Pons (tissue), 1 donor: ENCODE data around the gene HABP2.

ENCODE experiments used
- DNase-seq: peaks from one replicate; pipeline ENCODE4 v3.0.0-alpha.2; 2016; ENCODE audit warnings: low spot score

HABP2 gene

GRCh38 chr10:113552701-113553100 lies at the start of gene HABP2:
HABP2 (plus strand) TSS chr10:113553053; CDS start chr10:113553122, 69 bp downstream.
- no peak for DNase-seq

DNA sequence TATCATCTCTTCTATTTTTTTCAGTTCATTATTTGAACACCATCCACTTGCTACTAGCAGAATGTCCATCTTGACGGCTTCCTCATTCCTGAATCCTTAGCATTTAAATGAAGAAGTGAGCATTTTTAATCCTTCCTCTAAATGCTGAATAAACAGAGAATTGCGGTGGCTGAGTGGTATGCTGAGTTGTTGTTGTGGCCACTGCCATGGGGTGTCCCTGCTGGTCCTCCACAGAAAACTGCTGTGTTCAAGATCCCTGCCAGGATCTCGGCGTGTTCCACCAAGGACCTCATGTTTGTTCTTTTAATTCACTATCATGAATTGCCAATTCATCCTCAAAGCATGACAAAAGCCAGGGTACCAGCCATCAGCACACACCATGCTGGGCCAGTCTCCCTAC lies 48.9 kb upstream of the HABP2 start:
- no peak for DNase-seq

GRCh38 chr10:113504423-113504822 lies 48.4 kb upstream of the HABP2 start:
- DNase-seq, result no peak

- DNase-seq, result no peak
These were observed 46.4 kb upstream of the HABP2 start for GRCh38 chr10:113506476-113506875.

GRCh38 chr10:113511419-113511818 lies 41.4 kb upstream of the HABP2 start:
- no peak for DNase-seq

DNA sequence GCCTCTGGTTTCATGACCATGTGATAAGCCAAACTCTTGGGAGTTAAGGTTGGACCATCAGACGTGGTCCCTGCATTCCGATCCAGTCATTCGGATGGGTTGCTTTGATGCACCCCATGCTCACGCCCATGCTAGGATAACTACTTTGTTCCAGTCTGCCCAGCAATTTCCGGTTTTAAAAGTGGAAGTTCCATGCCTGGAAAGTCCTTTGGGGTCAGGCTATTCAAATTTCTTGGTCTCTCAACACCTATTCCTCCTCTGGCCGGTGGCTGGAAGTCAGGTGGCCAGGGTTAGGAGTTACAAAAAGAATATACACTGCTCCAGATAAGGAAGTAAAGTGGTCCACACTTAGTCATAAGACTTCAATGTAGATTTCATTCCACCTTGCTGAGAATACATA lies 37.7 kb upstream of the HABP2 start:
- no peak for DNase-seq

DNA sequence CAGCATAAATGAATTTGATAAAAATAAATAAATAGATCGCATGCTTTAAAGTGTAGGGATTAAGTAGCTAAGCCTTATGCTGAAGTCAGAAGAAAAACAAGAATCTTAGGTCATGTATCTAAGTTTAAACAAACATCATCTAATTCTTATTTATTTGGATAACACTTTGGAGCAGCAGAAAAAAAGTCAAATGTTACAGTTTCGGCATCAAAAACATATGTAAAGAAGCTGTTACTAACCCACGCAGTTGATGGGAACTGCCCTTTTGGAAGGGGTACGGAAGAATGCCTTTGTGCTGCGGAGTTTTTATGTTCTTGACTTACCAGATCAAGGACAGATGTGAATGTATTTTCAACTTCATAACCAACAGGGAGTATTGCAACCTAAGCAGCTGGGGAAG lies 37.3 kb upstream of the HABP2 start:
- no peak for DNase-seq

GRCh38 chr10:113516061-113516460 lies 36.8 kb upstream of the HABP2 start:
- DNase-seq, result no peak

GRCh38 chr10:113517165-113517900 lies 35.5 kb upstream of the HABP2 start:
- no peak for DNase-seq

DNA sequence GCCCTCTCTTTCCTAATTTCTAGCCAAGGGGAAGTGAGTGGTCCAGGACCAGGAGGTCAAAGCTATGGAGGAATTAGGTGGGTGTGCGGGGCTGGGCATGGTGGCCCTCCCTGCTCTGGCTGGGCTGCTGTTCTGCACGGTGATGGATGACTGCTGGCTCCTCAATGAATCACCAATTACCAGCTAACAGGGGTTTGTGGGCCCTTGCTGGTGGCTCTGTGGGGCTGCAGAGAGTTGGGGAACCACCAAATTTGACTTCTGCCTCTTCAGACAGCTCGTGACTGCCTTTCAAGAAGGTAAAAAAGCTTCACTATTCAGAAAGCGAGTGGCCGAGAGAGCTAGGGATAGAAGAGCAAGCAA lies 35.0 kb upstream of the HABP2 start:
- no peak for DNase-seq

DNA sequence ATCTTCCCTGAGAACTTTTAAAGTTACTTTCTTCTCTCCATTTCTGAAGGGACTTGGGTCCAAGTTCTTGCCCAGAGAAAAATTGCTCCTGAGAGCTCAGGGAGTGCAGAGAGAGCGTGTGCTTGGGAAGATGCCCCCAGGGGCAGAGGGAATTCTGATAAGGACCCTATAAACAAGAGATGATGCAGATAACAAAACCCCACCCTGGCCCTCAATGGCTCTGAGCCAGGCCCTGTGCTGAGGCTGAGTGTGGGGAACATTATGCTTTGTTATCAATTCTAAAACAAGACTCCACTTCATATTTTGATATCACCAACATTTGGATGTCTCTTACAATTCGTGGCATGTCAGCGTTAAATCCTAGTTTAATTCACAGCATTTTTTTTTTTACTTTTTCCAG lies 34.4 kb upstream of the HABP2 start:
- no peak for DNase-seq

GRCh38 chr10:113518816-113519591 lies 33.8 kb upstream of the HABP2 start:
- no peak for DNase-seq

DNA sequence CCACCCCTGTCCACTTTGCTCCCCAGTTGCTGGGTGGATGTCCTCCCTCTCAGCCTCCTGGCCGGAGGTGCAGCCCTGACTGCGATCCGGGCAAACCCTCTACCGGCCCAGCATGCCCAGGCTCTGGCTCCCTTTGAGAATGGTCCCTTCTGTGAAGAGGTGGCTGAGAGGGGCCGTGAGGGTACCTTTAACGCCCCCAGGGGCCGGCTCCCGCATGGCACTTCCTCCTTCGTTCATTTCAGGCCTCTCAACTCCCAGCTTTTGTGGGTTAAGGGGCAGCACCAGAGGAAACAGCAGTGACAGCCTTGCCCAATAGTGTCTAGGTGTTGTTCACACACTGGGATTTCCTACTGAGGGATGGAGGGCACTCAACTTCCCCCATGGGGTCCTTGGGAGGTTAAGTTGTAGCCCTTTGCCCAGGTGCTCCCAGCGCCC lies 33.2 kb upstream of the HABP2 start:
- DNase-seq, result no peak

DNA sequence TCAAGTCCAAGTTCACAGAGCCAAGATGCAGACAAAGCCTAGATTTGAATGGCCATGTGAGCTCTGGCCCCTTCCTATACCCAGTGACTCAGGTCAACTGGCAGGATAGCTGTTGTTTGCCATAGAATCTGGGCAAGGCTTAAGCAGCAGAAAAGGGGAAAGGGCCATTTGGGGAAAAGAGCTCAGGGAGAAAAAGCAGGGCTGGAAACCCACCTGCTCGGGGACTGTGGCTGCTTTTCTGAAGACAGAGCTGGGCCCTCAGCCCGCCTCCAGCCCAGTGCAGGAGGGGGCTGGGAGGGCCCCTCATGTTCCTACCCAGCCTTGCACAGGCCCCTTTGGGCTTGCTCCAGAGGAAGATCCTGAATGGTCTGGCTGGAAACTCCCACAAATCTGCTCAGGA lies 32.6 kb upstream of the HABP2 start:
- DNase-seq, result no peak

DNA sequence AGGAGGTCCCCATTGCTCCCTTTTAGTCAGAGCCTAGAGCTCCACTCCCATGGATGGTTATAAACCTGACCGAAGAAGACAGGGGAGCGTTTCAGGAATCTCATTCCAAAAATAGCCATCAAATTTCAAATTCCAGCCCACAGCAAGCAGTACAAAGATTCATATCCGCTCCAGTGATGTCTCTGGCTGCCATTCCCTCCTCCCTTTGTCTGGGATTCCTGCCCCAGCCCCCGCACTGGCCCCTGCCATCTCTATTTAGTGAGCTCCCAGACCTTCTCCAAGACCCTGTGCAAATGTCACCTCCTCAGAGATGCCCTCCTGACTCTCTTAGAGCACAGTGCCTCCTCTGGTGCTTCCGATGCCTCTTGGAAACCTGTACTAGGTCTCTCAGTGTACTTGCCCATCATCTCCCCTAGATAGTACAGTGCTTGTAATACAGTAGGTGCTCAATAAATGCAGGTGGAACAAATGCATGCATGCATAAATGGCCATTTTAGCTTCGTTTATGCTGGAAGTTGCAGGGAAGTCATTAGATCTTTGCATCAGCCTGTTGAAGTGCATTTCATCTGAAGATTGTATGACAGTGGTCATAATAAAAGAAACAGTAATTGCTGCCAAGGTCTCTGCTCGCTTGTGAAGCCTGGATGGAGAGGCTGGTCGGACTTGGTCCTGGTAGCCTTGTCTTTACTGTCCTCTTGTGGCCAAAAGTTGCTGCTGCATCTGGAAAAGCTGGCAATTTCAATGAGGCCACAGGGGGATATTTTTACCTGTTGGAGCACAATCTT lies 32.0 kb upstream of the HABP2 start:
- peak; percentile 65 for DNase-seq

- DNase-seq, result no peak
These were observed 31.4 kb upstream of the HABP2 start for GRCh38 chr10:113521475-113521795.

GRCh38 chr10:113522460-113522859 lies 30.4 kb upstream of the HABP2 start:
- no peak for DNase-seq

- DNase-seq, result peak; percentile 19
These were observed 29.8 kb upstream of the HABP2 start for GRCh38 chr10:113523071-113523470.

DNA sequence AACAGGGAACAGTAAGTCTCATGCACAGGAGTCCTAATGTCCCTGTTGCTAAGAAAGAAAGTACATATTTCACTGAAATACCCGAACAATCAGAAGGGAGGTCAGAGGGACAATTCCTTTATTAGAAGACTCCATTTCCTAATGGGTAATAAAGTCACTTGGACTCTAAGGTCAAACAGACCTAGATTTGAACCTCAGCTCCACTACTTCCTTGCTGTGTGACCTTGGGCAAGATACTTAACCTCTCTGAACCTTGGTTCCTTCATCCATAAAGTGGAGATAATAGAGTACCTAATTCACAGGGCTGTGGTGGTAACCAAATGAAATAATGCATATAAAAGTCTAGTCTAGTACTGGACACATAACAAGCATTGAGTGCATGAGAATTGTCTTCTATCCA lies 29.2 kb upstream of the HABP2 start:
- no peak for DNase-seq

DNA sequence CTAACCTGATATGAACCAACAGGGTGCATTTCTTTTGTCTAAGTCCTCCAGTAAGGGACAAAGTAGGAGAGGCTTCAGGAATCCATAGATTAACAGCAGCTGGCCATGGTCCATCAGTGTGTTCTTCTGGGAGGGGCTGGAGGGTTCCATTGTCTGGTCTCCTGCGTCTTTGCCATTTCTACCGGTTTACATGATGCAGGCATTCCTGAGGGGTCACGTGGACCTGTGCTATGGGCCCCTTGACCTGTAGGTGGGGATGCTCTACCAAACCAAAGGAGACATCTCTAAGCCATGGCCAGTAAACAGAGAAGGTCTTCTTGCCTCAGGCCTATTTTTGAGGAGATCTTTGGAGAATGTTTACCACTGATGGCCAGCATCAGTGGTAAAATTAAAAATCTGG lies 28.7 kb upstream of the HABP2 start:
- no peak for DNase-seq

DNA sequence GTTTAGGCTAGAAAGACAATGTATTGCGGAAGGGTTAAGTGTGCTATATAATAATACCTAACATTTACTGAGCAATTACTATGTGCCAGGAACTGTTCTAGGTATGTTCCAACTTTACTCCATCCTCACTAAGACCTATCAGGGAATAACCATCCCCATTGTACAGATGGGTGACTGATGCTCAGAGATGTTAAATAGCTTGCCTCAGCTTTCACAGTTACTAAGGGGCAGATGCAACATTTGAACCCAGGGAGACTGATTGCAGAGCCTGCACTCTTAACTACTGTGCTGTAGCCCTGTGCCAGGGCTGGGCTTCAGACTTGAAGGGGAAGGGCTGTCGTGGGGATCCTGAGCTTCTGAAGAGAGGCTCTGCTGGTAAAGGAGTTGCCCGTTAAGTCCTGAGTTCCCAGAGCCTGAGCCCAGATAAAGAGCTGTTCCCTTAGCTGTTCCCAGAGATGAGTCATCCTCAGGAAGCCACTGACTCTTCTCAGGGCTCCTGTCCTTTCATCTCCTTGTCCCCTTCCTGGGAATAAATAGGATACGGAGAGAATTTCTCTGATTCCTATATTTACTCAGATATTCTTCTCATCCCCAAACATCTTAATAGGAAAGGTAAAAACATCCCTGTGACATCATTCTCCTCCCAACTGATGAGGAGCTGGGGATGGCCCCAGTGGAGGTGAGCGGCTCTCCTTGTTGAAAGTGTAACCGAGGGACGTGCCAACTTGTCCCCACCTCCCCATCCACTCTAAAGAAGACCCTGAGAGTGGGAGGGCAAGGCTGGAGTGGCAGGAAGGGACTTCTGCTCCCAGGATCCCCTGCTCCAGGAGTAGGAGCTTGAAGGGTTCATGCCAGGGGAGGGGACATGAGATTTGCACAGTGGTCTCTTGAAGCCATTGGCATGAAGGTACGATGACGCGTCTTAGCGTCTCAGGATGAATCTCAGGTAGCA lies 28.0 kb upstream of the HABP2 start:
- no peak for DNase-seq

DNA sequence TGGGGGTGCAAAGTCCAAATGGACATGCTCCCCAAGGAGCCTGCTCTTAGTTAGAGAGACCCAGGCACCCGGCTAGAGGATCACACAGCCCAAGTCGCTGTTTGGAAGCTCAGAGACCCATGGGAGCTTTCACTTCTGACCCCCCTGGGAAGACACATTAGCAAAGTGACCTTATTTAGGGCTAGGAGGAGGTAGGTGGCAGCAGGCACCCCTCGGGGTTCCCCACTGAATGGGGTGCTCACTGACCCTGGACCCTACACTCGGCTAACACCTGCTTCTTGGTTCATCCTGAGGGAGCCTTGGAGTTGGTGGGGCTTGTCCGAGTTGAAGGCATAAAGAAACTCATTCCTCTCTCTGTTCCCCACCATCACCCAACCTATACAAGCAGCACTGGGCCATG lies 27.1 kb upstream of the HABP2 start:
- DNase-seq, result no peak
